GM20431 (cell line): Measurements from ENCODE around the gene ISG20.

Experiments
- in situ Hi-C: fragments of 300-500 bp; cut with MseI, MboI; formaldehyde crosslinking; loops from one replicate; pipeline ENCODE4 v1.15.0; 2020; ENCODE audit warnings: low sequenced_read_pairs; ENCODE audit not compliant: unreplicated experiment

The ISG20 gene

GRCh38 chr15:88680241-88681001, 41.6 kb downstream of the ISG20 start:
- in situ Hi-C loops, result no loop called here

- in situ Hi-C loops, result no loop called here
Measured at GRCh38 chr15:88681610-88682221, 42.9 kb downstream of the ISG20 start.

- in situ Hi-C loops, result no loop called here
Measured at GRCh38 chr15:88684345-88684744, 45.5 kb downstream of the ISG20 start.

- in situ Hi-C loops, result no loop called here
Measured at GRCh38 chr15:88686166-88686565, 47.4 kb downstream of the ISG20 start.

GRCh38 chr15:88688394-88688933, 49.6 kb downstream of the ISG20 start:
- in situ Hi-C loops, result no loop called here

GRCh38 chr15:88690331-88690730, 51.5 kb downstream of the ISG20 start:
- in situ Hi-C loops, result no loop called here

- in situ Hi-C loops, result no loop called here
Measured at GRCh38 chr15:88693191-88693590, 54.4 kb downstream of the ISG20 start.

- in situ Hi-C loops, result no loop called here
Measured at GRCh38 chr15:88695101-88695500, 56.3 kb downstream of the ISG20 start.

- in situ Hi-C loops, result no loop called here
Measured at GRCh38 chr15:88695691-88696251, 57.0 kb downstream of the ISG20 start.

- in situ Hi-C loops, result no loop called here
Measured at GRCh38 chr15:88696254-88696653, 57.4 kb downstream of the ISG20 start.

GRCh38 chr15:88697276-88697675, 58.5 kb downstream of the ISG20 start:
- in situ Hi-C loops, result no loop called here

GRCh38 chr15:88699861-88700260, 61.0 kb downstream of the ISG20 start:
- in situ Hi-C loops, result no loop called here

- in situ Hi-C loops, result no loop called here
Measured at GRCh38 chr15:88700716-88701115, 61.9 kb downstream of the ISG20 start.

GRCh38 chr15:88701561-88702095, 62.8 kb downstream of the ISG20 start:
- in situ Hi-C loops, result no loop called here

- in situ Hi-C loops, result no loop called here
Measured at GRCh38 chr15:88702983-88703382, 64.2 kb downstream of the ISG20 start.

GRCh38 chr15:88703533-88703932, 64.7 kb downstream of the ISG20 start:
- in situ Hi-C loops, result no loop called here

GRCh38 chr15:88704791-88705768, 66.3 kb downstream of the ISG20 start:
- in situ Hi-C loops, result no loop called here

GRCh38 chr15:88705769-88706165, 67.0 kb downstream of the ISG20 start:
- in situ Hi-C loops, result no loop called here
